ENCODE data around the gene CISH.

CISH gene

DNA sequence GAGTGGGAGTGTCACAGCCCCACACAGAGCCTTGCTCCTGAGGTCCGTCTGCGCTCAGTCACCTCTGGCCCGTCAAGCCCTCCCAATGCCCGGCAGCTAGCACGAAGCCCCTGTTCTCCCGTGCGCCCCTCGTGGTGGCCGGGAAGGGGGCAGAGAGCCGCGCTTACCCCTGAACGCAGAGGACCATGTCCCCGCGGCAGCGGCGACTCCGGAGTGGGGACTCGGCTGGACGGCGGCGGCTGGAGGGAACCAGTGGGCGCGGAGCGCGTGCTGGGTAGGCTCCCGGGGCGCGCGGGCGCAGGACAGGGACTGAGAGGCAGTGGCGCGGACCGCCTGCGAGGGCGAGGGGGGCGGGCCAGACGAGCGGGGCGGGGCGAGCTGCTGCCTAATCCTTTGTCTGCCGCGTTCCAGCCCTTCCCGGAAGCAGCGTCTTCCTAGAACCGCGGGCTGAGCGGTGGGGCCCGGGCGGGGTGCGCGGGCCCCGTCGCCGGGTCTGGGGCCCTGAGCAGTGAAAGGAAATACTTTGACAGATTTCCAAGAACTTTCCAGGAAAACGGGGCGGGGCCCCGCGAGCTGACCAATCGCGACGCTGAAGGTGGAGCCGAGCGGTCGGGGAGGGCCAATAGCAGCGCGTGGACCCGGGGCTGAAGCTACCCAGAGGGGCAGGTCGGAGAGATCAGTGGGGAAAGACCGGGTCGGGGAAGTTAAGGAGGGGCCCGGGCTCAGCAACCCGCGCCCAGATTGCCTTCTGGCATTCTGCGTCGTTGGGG, at the start of gene CISH:
Gene CISH (minus strand): TSS at position 311 of the 770 bp plus-strand sequence. CDS start 124 bp downstream, at position 187.
- TF ChIP-seq, protein P1, sequence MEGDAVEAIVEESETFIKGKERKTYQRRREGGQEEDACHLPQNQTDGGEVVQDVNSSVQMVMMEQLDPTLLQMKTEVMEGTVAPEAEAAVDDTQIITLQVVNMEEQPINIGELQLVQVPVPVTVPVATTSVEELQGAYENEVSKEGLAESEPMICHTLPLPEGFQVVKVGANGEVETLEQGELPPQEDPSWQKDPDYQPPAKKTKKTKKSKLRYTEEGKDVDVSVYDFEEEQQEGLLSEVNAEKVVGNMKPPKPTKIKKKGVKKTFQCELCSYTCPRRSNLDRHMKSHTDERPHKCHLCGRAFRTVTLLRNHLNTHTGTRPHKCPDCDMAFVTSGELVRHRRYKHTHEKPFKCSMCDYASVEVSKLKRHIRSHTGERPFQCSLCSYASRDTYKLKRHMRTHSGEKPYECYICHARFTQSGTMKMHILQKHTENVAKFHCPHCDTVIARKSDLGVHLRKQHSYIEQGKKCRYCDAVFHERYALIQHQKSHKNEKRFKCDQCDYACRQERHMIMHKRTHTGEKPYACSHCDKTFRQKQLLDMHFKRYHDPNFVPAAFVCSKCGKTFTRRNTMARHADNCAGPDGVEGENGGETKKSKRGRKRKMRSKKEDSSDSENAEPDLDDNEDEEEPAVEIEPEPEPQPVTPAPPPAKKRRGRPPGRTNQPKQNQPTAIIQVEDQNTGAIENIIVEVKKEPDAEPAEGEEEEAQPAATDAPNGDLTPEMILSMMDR (IDR thresholded peaks at IDR 0.05), result no peak
- H3K27ac ChIP-seq, result peak within 1 kb of the TSS; percentile 82 to 86
- peak; percentile 96 for DNase-seq (ENCODE audit: low spot score)
- peak within 1 kb of the TSS; percentile 79 for H3K4me3 ChIP-seq

DNA sequence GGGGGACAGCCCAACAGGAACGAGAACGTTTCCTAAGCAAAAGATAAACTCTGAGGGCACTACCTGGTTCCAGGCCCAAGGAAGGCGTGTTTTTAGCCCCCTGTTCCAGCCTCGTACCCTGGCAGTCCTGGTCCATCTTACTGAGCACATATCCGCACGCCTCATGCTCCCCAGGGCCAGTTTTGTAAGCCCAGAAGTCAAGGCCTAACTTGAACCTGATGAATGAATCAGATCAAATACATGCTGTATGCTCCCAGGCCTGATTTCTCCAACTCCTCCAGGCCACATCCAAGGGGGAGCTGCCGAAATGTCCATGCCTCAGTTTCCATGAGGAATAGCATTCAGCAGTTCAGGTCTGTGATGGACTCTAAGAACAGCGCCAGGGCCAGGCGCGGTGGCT, 48.8 kb upstream of the CISH start:
- Histone ChIP-seq H3K27ac (no peak overlapping the region), H3K4me3 (no peak overlapping the region)
- peak; percentile 5 for DNase-seq (ENCODE audit: low spot score)
- TF ChIP-seq, protein P1 (IDR thresholded peaks at IDR 0.05), result no peak

DNA sequence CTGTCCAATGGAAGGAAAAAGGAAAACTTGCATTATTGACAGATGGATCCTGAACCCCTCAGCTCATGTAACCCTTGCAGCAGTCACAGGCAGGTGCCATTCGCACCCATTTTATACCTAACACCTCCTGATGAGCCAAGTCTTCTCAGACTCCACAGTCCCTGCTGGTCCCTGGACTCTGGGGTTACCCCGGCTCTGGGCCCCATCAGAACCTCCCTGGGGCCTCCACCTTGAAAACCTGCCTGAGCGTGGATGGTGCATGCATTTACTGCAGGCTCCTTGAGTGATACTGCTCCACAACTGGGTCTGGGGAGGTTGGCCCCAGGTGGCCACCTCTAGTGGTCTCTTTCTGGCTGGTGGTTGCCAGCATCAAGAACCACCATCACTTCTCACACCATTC, 47.3 kb upstream of the CISH start:
- DNase-seq (ENCODE audit: low spot score), result peak; percentile 41
- TF ChIP-seq, protein P1 (IDR thresholded peaks at IDR 0.05), result no peak
- no peak overlapping the region for H3K27ac ChIP-seq
- no peak overlapping the region for H3K4me3 ChIP-seq

GRCh38 chr3:50658416-50658815, 46.8 kb upstream of the CISH start:
- no peak overlapping the region for H3K27ac ChIP-seq
- H3K4me3 ChIP-seq, result no peak overlapping the region
- TF ChIP-seq, protein P1 (IDR thresholded peaks at IDR 0.05), result no peak
- peak; percentile 58 for DNase-seq (ENCODE audit: low spot score)

DNA sequence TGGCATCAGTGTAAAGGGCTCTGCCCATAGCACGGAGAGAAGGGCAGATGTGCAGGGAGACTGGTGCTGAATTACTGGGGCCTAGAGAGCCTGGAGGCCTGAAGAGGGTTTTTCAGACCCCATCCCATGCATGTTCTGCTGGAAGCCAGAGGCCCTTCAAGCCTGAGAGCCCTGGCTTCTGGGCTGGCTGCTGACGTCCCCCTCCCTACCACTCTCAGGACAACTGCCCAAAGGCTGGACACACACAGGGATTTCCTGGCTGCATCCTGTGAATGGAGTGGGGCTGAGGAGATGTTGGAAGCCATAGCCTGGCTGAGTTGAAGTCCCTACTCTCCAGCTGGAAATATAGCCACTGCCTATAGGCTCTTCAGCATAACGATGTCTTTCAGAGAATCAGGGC, 46.2 kb upstream of the CISH start:
- TF ChIP-seq, protein P1 (IDR thresholded peaks at IDR 0.05), result no peak
- DNase-seq (ENCODE audit: low spot score), result peak; percentile 38
- Histone ChIP-seq H3K27ac (no peak overlapping the region), H3K4me3 (no peak overlapping the region)

GRCh38 chr3:50657407-50657806, 45.8 kb upstream of the CISH start:
- DNase-seq (ENCODE audit: low spot score), result peak; percentile 8
- Histone ChIP-seq H3K27ac (no peak overlapping the region), H3K4me3 (no peak overlapping the region)
- TF ChIP-seq, protein P1 (IDR thresholded peaks at IDR 0.05), result no peak

Measured in coronary artery (tissue), 2 donors.